Measurements from ENCODE around the gene PCCA. TPM values are rescaled to one million over a fixed set of nuclear protein-coding genes. Genes with fewer than 3 reads are reported as not detected.

Gene PCCA
- total RNA-seq, 1 experiment from 2014 or later = 39.9 TPM

- H3K27me3 Mint-ChIP-seq (ENCODE audit: insufficient read depth, unreplicated experiment) = no peaks in the 10 kb centered on the region
- no TSS peak for BruUV-seq (replicated peaks)
- TF ChIP-seq CTCF (IDR thresholded peaks at IDR 0.05; ENCODE audit: insufficient read depth in 1 of 2, low read depth in 1 of 2, low read length in 1 of 2, severe bottlenecking in 1 of 2, unreplicated experiment in 1 of 2) = no peak
- H3K4me1 ChIP-seq = no peaks in the 10 kb centered on the region
- intact Hi-C loops (cut with micrococcal nuclease; ENCODE audit: unreplicated experiment) = loop anchor here (10.0 kb wide), 1 partner anchor 886 kb away; no protein-coding TSS in a partner anchor
- peaks cover 9% of the 10 kb centered on the region for H3K36me3 Mint-ChIP-seq (ENCODE audit: insufficient read depth, unreplicated experiment)
- no peaks in the 10 kb centered on the region for H3K4me1 Mint-ChIP-seq (ENCODE audit: low read depth, unreplicated experiment)
- H3K36me3 ChIP-seq (ENCODE audit: control insufficient read depth, insufficient read depth, low read length) = no peaks in the 10 kb centered on the region
- CTCF ChIA-PET = no interaction called here
- H3K9me3 Mint-ChIP-seq (ENCODE audit: unreplicated experiment) = no peaks in the 10 kb centered on the region
- no peak for DNase-seq
- POLR2A ChIA-PET = no interaction called here
- H3K4me3 ChIP-seq (ENCODE audit: low read depth, low read length) = no peak overlapping the region
- H3K4me3 Mint-ChIP-seq (ENCODE audit: unreplicated experiment) = no peak overlapping the region
- no peaks in the 10 kb centered on the region for H3K27me3 ChIP-seq (replicated peaks; ENCODE audit: control insufficient read depth, insufficient read depth, low read length)
- H3K27ac Mint-ChIP-seq (ENCODE audit: unreplicated experiment) = no peak overlapping the region
- H3K9me3 ChIP-seq = peaks cover 4% of the 10 kb centered on the region
Observed at GRCh38 chr13:100540621-100541020, 451.7 kb downstream of the PCCA start.

- H3K36me3 ChIP-seq (ENCODE audit: control insufficient read depth, insufficient read depth, low read length) = no peaks in the 10 kb centered on the region
- no peaks in the 10 kb centered on the region for H3K27me3 Mint-ChIP-seq (ENCODE audit: insufficient read depth, unreplicated experiment)
- no peaks in the 10 kb centered on the region for H3K4me1 Mint-ChIP-seq (ENCODE audit: low read depth, unreplicated experiment)
- H3K4me3 ChIP-seq (ENCODE audit: low read depth, low read length) = no peak overlapping the region
- BruUV-seq (replicated peaks) = no TSS peak
- peaks cover 4% of the 10 kb centered on the region for H3K9me3 ChIP-seq
- H3K36me3 Mint-ChIP-seq (ENCODE audit: insufficient read depth, unreplicated experiment) = peaks cover 7% of the 10 kb centered on the region
- CTCF ChIA-PET = interaction anchor here (0.6 to 1.0 kb wide), 2 partner anchors 11 to 31 kb away, joined by 3 to 4 read pairs; no protein-coding TSS in a partner anchor
- H3K9me3 Mint-ChIP-seq (ENCODE audit: unreplicated experiment) = no peaks in the 10 kb centered on the region
- intact Hi-C loops (cut with micrococcal nuclease; ENCODE audit: unreplicated experiment) = loop anchor here (10.0 kb wide), 1 partner anchor 887 kb away; no protein-coding TSS in a partner anchor
- H3K4me3 Mint-ChIP-seq (ENCODE audit: unreplicated experiment) = no peak overlapping the region
- POLR2A ChIA-PET = no interaction called here
- no peaks in the 10 kb centered on the region for H3K4me1 ChIP-seq
- DNase-seq = no peak
- no peaks in the 10 kb centered on the region for H3K27me3 ChIP-seq (replicated peaks; ENCODE audit: control insufficient read depth, insufficient read depth, low read length)
- no peak overlapping the region for H3K27ac Mint-ChIP-seq (ENCODE audit: unreplicated experiment)
- no peak for TF ChIP-seq CTCF (IDR thresholded peaks at IDR 0.05; ENCODE audit: insufficient read depth in 1 of 2, low read depth in 1 of 2, low read length in 1 of 2, severe bottlenecking in 1 of 2, unreplicated experiment in 1 of 2)
Observed at GRCh38 chr13:100541897-100542825, 453.3 kb downstream of the PCCA start.

GRCh38 chr13:100542826-100543156 is 453.9 kb downstream of the PCCA start:
- CTCF ChIA-PET = interaction anchor here (0.6 to 1.0 kb wide), 2 partner anchors 12 to 31 kb away, joined by 3 to 4 read pairs; no protein-coding TSS in a partner anchor
- intact Hi-C loops (cut with micrococcal nuclease; ENCODE audit: unreplicated experiment) = loop anchor here (10.0 kb wide), 1 partner anchor 888 kb away; no protein-coding TSS in a partner anchor

More at GRCh38 chr13:100542826-100543156, 453.9 kb downstream of the PCCA start:
- Mint-ChIP-seq H3K36me3 (ENCODE audit: insufficient read depth, unreplicated experiment) (peaks cover under 1% of the 10 kb centered on the region), H3K4me1 (ENCODE audit: low read depth, unreplicated experiment) (no peaks in the 10 kb centered on the region), H3K27ac (ENCODE audit: unreplicated experiment) (no peak overlapping the region), H3K4me3 (ENCODE audit: unreplicated experiment) (no peak overlapping the region), H3K27me3 (ENCODE audit: insufficient read depth, unreplicated experiment) (no peaks in the 10 kb centered on the region), H3K9me3 (ENCODE audit: unreplicated experiment) (no peaks in the 10 kb centered on the region)
- no peak for DNase-seq
- no peaks in the 10 kb centered on the region for H3K4me1 ChIP-seq
- H3K4me3 ChIP-seq (ENCODE audit: low read depth, low read length) = no peak overlapping the region
- H3K9me3 ChIP-seq = peaks cover 4% of the 10 kb centered on the region
- peak; percentile 45 to 61 for TF ChIP-seq CTCF (IDR thresholded peaks at IDR 0.05; ENCODE audit: insufficient read depth in 1 of 2, low read depth in 1 of 2, low read length in 1 of 2, severe bottlenecking in 1 of 2, unreplicated experiment in 1 of 2)
- POLR2A ChIA-PET = no interaction called here
- no TSS peak for BruUV-seq (replicated peaks)
- no peaks in the 10 kb centered on the region for H3K36me3 ChIP-seq (ENCODE audit: control insufficient read depth, insufficient read depth, low read length)
- H3K27me3 ChIP-seq (replicated peaks; ENCODE audit: control insufficient read depth, insufficient read depth, low read length) = no peaks in the 10 kb centered on the region
